Transverse colon (tissue), 4 donors: Measurements from ENCODE around the gene SCAMP1. TPM values are rescaled to one million over a fixed set of nuclear protein-coding genes. Genes with fewer than 3 reads are reported as not detected.

Experiments
- DNase-seq: peaks from one replicate; pipeline ENCODE4 v3.0.0-alpha.2; 2019
- H3K27ac ChIP-seq, 4 donors: fragments of 200-600 bp; sonication (generic); 2 replicates each; pipeline ENCODE4 v1.5.1; 2016 to 2018; ENCODE audit warnings: inconsistent platforms in 4 of 4
- H3K27me3 ChIP-seq: fragments of 200-600 bp; sonication (generic); 2 replicates; pipeline ENCODE4 v1.5.1; 2017; ENCODE audit warnings: inconsistent platforms
- H3K36me3 ChIP-seq, 4 donors: fragments of 200-600 bp; sonication (generic); 2 replicates each; pipeline ENCODE4 v1.5.1; 2017 to 2019; ENCODE audit warnings: inconsistent platforms in 4 of 4
- H3K4me1 ChIP-seq, 4 donors: fragments of 200-600 bp; sonication (generic); 2 replicates each; pipeline ENCODE4 v1.5.1; 2017 to 2020; ENCODE audit warnings: inconsistent platforms in 4 of 4
- H3K4me3 ChIP-seq, 4 donors: fragments of 200-600 bp; sonication (generic); 1 replicate in 1 of 4; 2 replicates in 3 of 4; pipeline versions ENCODE4 v1.5.1 to v1.6.1; 2017 to 2019; ENCODE audit warnings: inconsistent platforms in 4 of 4
- H3K9me3 ChIP-seq, 2 donors: fragments of 200-600 bp; sonication (generic); 2 replicates each; pipeline ENCODE4 v1.5.1; 2017 to 2019; ENCODE audit warnings: inconsistent platforms in 2 of 2
- CTCF ChIP-seq, 5 experiments: fragments of 200-600 bp in 3 of 5; fragments of 450-650 bp in 2 of 5; sonication (generic) in 3 of 5; IDR thresholded peaks; 1 replicate in 2 of 5; 2 replicates in 3 of 5; pipeline ENCODE4 v1.5.1; 2016 to 2017; ENCODE audit warnings: antibody characterized with exemption in 5 of 5, inconsistent platforms in 3 of 5, mild to moderate bottlenecking in 2 of 5, moderate library complexity in 1 of 5
- EP300 ChIP-seq: sonication (generic); formaldehyde crosslinking; IDR thresholded peaks from one replicate; pipeline ENCODE4 v1.6.1; 2017; ENCODE audit warnings: antibody characterized with exemption, low read depth
- POLR2A ChIP-seq: fragments of 450-650 bp; IDR thresholded peaks from one replicate; pipeline ENCODE4 v1.6.1; 2016; ENCODE audit warnings: antibody characterized with exemption, mild to moderate bottlenecking, moderate library complexity
- POLR2AphosphoS5 ChIP-seq, 3 donors: sonication (generic); formaldehyde crosslinking; IDR thresholded peaks; one replicate each; pipeline ENCODE4 v1.6.1; 2016; ENCODE audit warnings: antibody characterized with exemption in 3 of 3
- WGBS, 2 donors: methylation state at CpG; one replicate each; pipeline ENCODE4 v1.1.5; 2018; ENCODE audit warnings: low coverage in 1 of 2; 5-methylcytosine and 5-hydroxymethylcytosine counted together
- in situ Hi-C, 4 donors: fragments of 200-750 bp; cut with MboI; loops; one replicate each; pipeline versions ENCODE4 v1.15.0 to v1.15.1; 2017; ENCODE audit warnings: low sequenced_read_pairs in 3 of 4, low pct_ligation_motif_present in 1 of 4, low pct_unique_long_range_greater_than_20kb in 1 of 4
- intact Hi-C: fragments of 100-400 bp; cut with DNase I; formaldehyde crosslinking; loops from one replicate; pipeline ENCODE4 v1.15.1; 2023; ENCODE audit warnings: low total_unique reads
- total RNA-seq, 4 donors: library from RNA; depleted of rRNA; stranded (reverse); fragments of >200 nt; gene quantifications; one replicate each; pipeline ENCODE4 v1.1.0, GENCODE V29; 2016

SCAMP1 gene
- total RNA-seq, 4 donors from 2014 or later, result 10.5 to 24.7 (median 21.8) TPM

- Histone ChIP-seq H3K27me3 (no peaks in the 10 kb centered on the region), H3K9me3 (no peaks in the 10 kb centered on the region), H3K4me3 (no peak overlapping the region), H3K4me1 (peaks cover 6 to 29% (median 11%) of the 10 kb centered on the region in 4 donors), H3K27ac (no peak overlapping the region), H3K36me3 (no peaks in the 10 kb centered on the region)
- in situ Hi-C loops (no loop called here), intact Hi-C loops (no loop called here)
- TF ChIP-seq POLR2A, result no peak
- no peak for DNase-seq
- 85 to 94% methylated on average over 2 to 3 of the region's 3 CpGs for WGBS, 2 donors
Measured at GRCh38 chr5:78515670-78516069, 155.3 kb downstream of the SCAMP1 start.

- no peaks in the 10 kb centered on the region for H3K27me3 ChIP-seq
- H3K27ac ChIP-seq, result peak overlapping the region; percentile 65 to 76 (median 74)
- H3K4me3 ChIP-seq, result no peak overlapping the region
- WGBS, 2 donors, result 56 to 68% methylated on average over 5 to 14 of the region's 14 CpGs
- DNase-seq, result peak; percentile 71
- TF ChIP-seq CTCF (IDR thresholded peaks at IDR 0.05), result no peak
- TF ChIP-seq POLR2AphosphoS5 (IDR thresholded peaks at IDR 0.05), result peak; percentile 53 to 77 (median 70)
- peak; percentile 22 for TF ChIP-seq POLR2A
- H3K4me1 ChIP-seq, result peaks cover 5 to 35% (median 12%) of the 10 kb centered on the region in 4 donors
- in situ Hi-C loops, result no loop called here
- H3K9me3 ChIP-seq, result no peaks in the 10 kb centered on the region
- intact Hi-C loops, result no loop called here
- no peaks in the 10 kb centered on the region for H3K36me3 ChIP-seq
Measured at GRCh38 chr5:78518365-78519197, 158.2 kb downstream of the SCAMP1 start.

GRCh38 chr5:78519198-78519941 is 159.0 kb downstream of the SCAMP1 start:
- intact Hi-C loops (no loop called here), in situ Hi-C loops (no loop called here)
- Histone ChIP-seq H3K9me3 (no peaks in the 10 kb centered on the region), H3K36me3 (no peaks in the 10 kb centered on the region), H3K4me1 (peaks cover 5 to 43% (median 12%) of the 10 kb centered on the region in 4 donors), H3K27me3 (no peaks in the 10 kb centered on the region), H3K4me3 (no peak overlapping the region), H3K27ac (peak overlapping the region; percentile 65 to 76 (median 74))
- 80 to 100% methylated on average over 1 to 9 of the region's 9 CpGs for WGBS, 2 donors
- TF ChIP-seq POLR2A (no peak), POLR2AphosphoS5 (IDR thresholded peaks at IDR 0.05) (no peak), EP300 (no peak)
- peak; percentile 37 for DNase-seq

- in situ Hi-C loops, result no loop called here
- TF ChIP-seq EP300 (no peak), POLR2AphosphoS5 (IDR thresholded peaks at IDR 0.05) (no peak), POLR2A (no peak), CTCF (IDR thresholded peaks at IDR 0.05) (no peak)
- no peak overlapping the region for H3K27ac ChIP-seq
- H3K27me3 ChIP-seq, result no peaks in the 10 kb centered on the region
- peaks cover 5 to 53% (median 14%) of the 10 kb centered on the region in 4 donors for H3K4me1 ChIP-seq
- WGBS, 2 donors, result 68 to 72% methylated on average over 2 of the region's 2 CpGs
- H3K4me3 ChIP-seq, result no peak overlapping the region
- no peaks in the 10 kb centered on the region for H3K36me3 ChIP-seq
- H3K9me3 ChIP-seq, result no peaks in the 10 kb centered on the region
- DNase-seq, result no peak
- intact Hi-C loops, result no loop called here
Measured at GRCh38 chr5:78521455-78521854, 161.0 kb downstream of the SCAMP1 start.
